Measurements from ENCODE around the gene GRIK1. TPM values are rescaled to one million over a fixed set of nuclear protein-coding genes. Genes with fewer than 3 reads are reported as not detected.

GRIK1 gene
- total RNA-seq, 4 donors from 2014 or later, result 0.30 to 0.76 (median 0.36) TPM

GRCh38 chr21:29888437-29888836 is 51.4 kb downstream of the GRIK1 start:
- TF ChIP-seq CTCF (IDR thresholded peaks at IDR 0.05) (no peak), POLR2A (IDR thresholded peaks at IDR 0.05) (no peak)
- WGBS, 2 donors, result 37 to 46% methylated on average over 2 of the region's 2 CpGs

GRCh38 chr21:29887313-29888009 is 52.3 kb downstream of the GRIK1 start:
- H3K4me3 ChIP-seq (ENCODE audit: low read depth, poor library complexity, severe bottlenecking), result no peak overlapping the region
- intact Hi-C loops (cut with DNase I; ENCODE audit: low total_unique reads), result no loop called here
- TF ChIP-seq POLR2A (IDR thresholded peaks at IDR 0.05) (no peak), CTCF (IDR thresholded peaks at IDR 0.05) (no peak)
- no peak for DNase-seq (ENCODE audit: low spot score in 2 of 2)

More at GRCh38 chr21:29888437-29888836, 51.4 kb downstream of the GRIK1 start:
- intact Hi-C loops (cut with DNase I; ENCODE audit: low total_unique reads), result no loop called here
- no peak for DNase-seq (ENCODE audit: low spot score in 2 of 2)
- no peak overlapping the region for H3K4me3 ChIP-seq (ENCODE audit: low read depth, poor library complexity, severe bottlenecking)

- WGBS, 2 donors, result 3 to 33% methylated on average over 1 of the region's 1 CpG
- intact Hi-C loops (cut with DNase I; ENCODE audit: low total_unique reads), result no loop called here
- DNase-seq (ENCODE audit: low spot score in 2 of 2), result no peak
- H3K4me3 ChIP-seq (ENCODE audit: low read depth, poor library complexity, severe bottlenecking), result no peak overlapping the region
- no peak for TF ChIP-seq POLR2A (IDR thresholded peaks at IDR 0.05)
- TF ChIP-seq CTCF (IDR thresholded peaks at IDR 0.05), result no peak
Measured at GRCh38 chr21:29885491-29885890, 54.3 kb downstream of the GRIK1 start.

- no peak overlapping the region for H3K4me3 ChIP-seq (ENCODE audit: low read depth, poor library complexity, severe bottlenecking)
- no peak for TF ChIP-seq POLR2A (IDR thresholded peaks at IDR 0.05)
- no peak for TF ChIP-seq CTCF (IDR thresholded peaks at IDR 0.05)
- DNase-seq (ENCODE audit: low spot score in 2 of 2), result no peak
- WGBS, 2 donors, result 62 to 81% methylated on average over 1 of the region's 1 CpG
- intact Hi-C loops (cut with DNase I; ENCODE audit: low total_unique reads), result no loop called here
Measured at GRCh38 chr21:29875873-29876272, 63.9 kb downstream of the GRIK1 start.

- 69 to 77% methylated on average over 3 of the region's 3 CpGs for WGBS, 2 donors
- H3K4me3 ChIP-seq (ENCODE audit: low read depth, poor library complexity, severe bottlenecking), result no peak overlapping the region
- no peak for TF ChIP-seq POLR2A (IDR thresholded peaks at IDR 0.05)
- no peak for DNase-seq (ENCODE audit: low spot score in 2 of 2)
- intact Hi-C loops (cut with DNase I; ENCODE audit: low total_unique reads), result no loop called here
Measured at GRCh38 chr21:29875036-29875716, 64.6 kb downstream of the GRIK1 start.

- DNase-seq (ENCODE audit: low spot score in 2 of 2), result no peak
- TF ChIP-seq CTCF (IDR thresholded peaks at IDR 0.05) (no peak), POLR2A (IDR thresholded peaks at IDR 0.05) (no peak)
- intact Hi-C loops (cut with DNase I; ENCODE audit: low total_unique reads), result no loop called here
- WGBS, 2 donors, result 96 to 97% methylated on average over 12 of the region's 12 CpGs
- no peak overlapping the region for H3K4me3 ChIP-seq (ENCODE audit: low read depth, poor library complexity, severe bottlenecking)
Measured at GRCh38 chr21:29873908-29874307, 65.9 kb downstream of the GRIK1 start.
